NCI-H1048 (cell line): ENCODE results near the gene MLLT1.

Experiments
- DNase-seq: peaks from one replicate; lab custom pipeline; 2025; lab: John Stamatoyannopoulos, UW

The MLLT1 gene

GRCh38 chr19:6221878-6222746 is 57.7 kb downstream of the MLLT1 start:
- DNase-seq: no peak

DNA sequence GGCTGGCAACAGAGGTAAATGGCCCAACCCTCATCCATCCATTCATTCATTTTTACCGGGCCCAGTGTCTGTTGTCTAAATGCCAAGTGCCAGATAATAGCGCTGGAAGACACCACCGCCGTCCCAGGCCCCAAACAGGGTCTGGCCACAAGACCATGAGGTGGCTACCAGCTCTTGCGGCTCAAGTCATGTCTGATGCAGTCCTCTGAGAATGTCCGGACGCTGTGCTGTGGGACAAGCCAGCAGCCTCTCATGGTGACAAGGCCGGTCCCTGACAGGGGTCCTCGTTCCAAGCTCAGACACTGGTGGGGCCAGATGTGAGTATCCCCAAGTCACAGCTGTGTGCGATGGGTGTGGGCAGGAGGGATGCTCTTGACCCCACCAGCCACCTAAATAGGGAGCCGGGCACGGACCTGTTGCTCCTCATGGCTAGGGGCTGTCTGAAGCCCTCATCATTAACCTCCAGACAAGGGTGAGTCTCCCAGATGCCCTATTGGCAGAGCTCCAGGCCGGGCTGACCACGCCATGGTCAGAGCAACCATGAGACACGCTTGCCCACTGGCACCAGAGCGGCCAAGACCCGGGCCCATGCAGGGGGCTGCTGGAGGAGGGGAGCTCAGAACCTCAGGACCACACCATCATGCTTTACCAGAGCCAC is 58.4 kb downstream of the MLLT1 start:
- DNase-seq: no peak

DNA sequence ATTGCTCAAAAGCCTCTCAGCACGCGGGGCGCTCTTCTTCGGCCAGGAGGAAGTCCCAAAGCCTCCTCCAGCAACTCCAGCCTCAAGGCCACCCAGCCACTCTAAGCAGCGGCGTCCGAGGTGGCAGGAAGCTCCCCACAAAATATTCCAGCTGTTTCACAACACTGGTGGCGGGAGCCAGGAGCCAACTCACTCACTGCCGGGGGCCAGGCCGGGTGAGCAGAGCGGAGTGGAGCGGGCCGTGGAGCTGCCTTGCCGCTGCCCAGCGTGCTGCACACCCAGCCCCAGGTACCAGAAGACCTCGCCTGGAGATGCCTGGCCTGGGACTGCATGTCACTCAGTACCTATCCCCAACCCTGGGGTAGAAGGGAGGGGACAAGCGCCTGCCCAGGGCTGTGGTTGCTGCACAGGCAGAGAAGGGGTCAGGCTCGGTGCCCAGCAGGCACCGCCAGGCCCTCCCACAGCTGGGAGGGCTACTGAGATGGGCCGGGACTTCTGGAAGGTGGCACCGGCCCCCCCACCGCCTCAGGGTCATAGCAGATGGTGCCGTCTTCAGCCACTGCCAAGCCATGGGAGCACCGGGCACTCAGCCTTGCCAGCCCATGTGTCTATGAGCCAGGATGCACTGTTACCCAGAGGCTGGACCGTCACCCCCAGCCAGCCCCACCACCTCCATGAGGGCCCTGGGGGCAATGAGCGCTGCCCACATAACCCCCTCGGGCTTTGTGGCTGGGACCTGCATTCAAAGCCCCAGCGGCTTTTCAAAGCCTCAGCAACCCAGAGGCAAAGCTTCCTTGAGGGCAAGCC is 59.2 kb downstream of the MLLT1 start:
- no peak for DNase-seq

- no peak for DNase-seq
These were observed 60.0 kb downstream of the MLLT1 start for GRCh38 chr19:6219586-6220290.

DNA sequence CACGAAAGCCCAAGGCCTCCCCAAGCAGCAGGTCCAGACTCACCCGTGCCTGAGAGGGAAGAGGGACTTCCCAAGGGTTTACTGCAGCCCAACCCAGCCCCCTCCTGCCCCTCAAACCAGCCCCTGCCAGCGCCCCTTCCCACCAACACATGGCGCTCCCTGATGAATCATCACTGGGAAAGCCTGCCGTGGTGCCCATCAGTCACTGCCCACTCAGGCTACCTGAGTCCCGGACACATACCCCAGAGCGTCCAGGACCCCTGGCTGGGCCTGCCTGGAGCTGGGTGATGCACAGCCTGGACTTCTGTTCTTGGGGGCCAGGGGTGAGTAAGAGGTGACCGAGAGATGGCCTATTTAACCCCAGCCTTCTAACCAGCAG is 60.6 kb downstream of the MLLT1 start:
- DNase-seq: no peak

DNA sequence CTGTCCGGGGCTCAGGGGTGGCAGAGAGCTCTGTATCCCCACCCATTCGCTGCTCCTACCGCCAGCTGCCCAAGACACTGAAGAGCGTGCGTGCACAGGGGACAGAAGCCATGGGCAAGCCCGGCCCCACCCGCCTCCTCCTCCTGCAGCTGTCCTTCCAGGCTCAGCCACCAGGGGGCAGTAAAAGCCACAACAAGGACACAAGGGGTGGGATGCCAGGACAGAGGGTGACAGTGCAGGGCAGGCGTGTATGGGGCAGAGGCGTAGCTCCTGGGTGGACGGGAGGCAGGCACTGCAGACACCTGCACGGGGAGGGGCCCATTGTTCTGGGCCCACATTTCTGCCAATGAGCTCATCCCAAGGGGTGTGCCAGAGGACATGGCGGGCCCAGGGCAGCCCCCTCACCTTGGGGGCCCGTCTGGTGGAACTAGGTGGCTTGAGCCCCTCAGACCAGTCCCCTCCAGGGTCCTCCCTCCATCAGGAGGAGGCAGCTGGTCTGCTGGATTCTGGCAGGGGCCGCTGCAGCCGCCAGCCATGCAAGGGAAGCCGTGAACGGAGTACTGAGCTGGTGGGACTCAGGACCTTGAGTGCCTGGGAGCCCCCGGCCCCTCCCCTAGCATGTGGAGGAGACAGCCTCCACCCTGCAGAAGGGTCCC is 61.2 kb downstream of the MLLT1 start:
- peak; percentile 39 for DNase-seq

DNA sequence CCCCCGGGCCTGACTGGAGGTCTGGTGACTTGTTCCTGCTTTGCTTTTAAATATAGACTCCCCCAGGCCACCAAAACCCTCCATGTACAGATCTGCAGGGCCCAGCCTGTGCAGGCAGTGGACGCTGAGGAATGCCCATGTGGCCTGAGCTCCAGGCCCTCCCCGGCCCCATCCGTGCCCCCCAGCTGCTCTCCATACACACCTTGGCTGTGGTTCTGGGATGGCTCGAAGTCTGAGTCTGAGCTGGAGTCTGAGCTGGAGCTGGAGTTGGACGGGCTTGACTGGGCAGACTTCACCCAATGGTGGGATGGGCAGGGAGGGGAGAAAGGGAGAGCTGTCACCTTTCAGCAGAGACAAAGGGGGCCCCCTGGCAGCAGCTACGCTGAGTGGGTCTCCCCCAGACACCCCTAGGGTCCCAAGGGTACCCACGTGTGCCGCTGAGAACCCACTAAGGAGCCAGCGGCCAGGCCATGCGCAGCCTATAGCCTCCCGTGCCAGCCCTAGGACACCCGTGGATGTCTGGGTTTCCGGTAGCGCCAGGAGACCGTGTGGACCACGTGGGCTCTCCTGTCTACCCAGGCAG is 61.9 kb downstream of the MLLT1 start:
- DNase-seq: no peak

DNA sequence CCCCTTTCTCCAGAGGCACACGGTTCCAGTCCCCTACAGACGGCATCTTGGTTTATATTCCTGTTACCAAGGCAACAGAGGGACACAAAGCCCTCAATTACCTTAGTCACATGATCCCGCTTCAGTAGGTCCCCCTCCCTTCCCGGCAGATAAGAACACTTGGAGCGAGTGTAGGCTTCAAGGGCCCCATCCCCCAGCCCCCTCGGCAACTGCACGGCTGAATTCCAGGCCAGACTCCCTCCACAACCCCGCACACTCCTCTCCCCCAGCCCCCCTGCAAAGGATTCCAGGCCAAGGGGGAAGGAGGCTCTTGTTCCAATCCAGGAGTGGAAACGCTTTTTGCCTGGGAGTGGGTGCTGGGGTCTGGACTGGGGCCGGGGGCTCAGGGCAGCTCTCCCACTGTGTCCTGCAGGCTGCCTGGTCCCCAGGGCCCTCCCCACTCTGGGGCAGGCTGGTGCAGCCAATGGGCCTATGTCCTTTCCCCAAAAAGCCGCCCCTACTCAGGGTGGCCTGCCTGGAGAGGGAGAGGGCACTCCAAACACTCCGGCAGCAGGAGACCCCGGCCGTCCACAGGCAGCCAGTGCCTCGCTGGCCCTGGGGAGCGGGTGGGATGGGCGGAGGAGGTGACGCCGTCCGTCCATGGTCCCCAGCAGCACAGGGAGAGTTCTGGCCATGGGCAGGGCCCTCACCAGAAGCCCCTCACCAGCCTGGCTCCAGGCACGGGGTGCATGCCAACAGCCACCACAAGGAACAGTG is 62.6 kb downstream of the MLLT1 start:
- DNase-seq: no peak

- DNase-seq: no peak
These were observed 63.4 kb downstream of the MLLT1 start for GRCh38 chr19:6216236-6216995.

DNA sequence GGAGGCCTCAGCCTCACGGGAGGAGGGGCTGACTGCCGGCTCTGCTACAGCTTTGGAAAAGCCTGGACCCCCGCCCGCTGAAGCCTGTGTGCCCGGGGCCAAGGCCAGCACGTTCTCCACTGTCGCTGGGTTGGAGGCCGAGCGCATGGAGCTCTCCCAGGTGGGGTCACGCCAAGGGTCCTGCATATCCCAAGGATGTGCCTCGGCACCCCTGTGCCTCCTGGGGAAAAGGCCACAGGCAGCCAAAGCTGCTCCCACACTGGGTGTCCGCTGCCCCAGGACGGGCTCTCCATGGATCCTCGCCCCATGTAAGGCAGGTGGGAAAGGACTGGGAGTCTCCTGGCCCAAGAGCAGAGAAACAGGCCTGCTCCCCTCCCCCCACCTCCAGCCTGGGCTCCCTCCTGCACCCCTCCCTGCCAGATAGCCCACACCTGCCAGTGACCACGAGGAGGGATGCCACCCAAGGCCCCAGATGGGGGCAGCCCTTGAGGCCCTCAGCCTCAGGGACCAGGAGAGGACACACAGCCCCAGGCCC is 64.0 kb downstream of the MLLT1 start:
- no peak for DNase-seq

- DNase-seq: no peak
These were observed 64.8 kb downstream of the MLLT1 start for GRCh38 chr19:6214881-6215541.

DNA sequence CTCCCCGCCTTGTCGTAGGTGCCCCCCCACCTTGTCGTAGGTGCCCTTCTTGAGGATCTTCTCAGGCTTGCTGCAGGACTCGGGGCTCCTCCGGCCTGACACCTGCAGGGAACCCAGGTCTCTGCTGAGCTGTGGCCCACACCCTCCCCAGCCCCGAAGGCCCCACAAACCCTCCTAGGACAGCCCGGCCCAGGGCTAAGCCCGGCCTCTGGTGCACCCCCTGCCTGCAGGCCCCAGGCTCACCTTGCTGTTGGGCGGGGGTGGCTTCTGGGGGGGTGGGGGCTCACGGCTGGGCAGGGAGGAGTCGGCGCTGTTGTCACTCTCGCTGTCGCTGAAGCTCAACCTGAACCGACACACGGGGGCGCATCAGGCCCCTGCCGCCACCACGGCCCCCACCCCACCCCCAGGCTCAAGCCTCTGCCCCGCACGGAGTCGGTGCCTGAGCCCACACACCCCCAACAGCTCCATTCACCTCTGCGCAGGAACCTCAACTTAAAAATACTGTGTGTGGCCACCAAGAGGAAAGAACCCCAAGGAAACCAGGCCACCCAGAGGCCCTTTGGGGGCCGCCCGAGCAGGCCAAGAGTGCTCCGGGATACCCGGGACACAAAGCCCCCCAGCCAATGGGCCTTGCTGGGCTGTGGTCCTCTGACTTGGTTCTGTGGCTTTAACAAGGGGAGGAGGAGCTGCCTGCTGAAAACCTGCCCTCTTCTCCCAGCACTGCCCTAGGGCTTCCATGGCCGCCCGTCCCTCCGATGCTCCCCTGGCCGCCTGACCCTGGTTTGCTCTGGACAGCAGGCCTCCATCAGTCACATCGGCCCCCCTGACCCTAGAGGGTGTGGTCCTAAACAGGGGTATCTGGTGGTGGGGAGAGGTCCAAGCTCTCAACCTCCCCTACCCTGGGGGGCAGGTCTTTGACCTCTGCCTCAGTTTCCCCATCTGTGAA is 65.8 kb downstream of the MLLT1 start:
- DNase-seq: no peak

DNA sequence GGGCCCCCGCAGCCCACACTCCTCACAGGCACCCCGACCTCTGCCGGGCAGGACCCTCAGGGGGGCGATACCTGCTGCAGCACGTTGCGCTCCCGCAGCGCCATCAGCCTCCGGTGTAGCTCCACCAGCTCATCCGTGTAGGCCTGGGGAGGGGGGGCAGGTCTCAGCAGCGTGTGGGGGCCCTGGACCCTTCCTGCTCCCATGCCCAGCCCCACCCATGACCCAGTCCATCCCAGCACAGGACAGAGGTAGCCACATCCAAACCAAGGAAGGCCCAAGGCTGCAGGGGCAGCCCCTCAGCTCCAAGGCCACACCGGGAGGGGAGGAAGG is 66.5 kb downstream of the MLLT1 start:
- DNase-seq: no peak

GRCh38 chr19:6212403-6213265 is 67.1 kb downstream of the MLLT1 start:
- DNase-seq: no peak

DNA sequence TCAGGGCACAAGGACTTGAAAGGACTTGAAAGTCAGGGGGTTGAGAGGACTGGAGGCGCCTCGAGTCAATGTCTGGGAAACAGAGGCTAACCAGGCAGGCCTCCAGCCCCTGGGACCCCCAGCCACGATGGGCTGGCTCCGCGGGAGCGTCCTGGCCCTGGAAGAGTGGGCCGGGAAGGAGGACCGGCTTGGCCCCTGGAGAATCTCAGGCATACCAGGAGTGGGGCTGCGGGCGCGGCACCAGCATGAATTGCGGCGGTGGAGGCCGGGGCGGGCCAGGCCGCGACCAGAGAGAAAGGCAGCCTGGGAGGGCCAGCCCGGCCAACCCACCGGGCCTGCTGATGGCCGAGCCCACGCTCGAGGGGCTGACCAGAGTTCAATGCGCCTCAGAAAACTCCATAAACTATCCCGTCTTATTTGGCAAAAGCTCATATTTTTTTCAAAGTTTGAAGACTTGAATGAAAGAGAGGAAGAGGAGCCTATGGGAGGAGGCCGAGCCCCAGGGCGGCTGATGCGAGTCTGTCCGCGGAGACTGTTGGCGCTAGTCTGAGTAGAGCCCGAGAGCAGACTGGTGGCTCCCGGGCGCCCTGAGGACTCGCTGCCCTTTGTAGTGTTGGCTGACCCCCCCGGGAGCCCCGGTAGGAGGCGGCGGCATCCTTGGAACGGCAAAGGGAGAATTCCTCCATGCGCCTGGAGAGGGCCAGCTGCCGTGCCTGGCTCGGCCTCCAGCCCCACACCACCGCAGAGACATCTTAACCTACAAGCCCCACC is 68.0 kb downstream of the MLLT1 start:
- no peak for DNase-seq
